KOPT-K1 (cell line): ENCODE data around the gene MYO5B.

Experiments used
- H3K27ac ChIP-seq: fragments of 200-600 bp; sonication (generic); 2 replicates; pipeline ENCODE4 v1.5.1; 2016; ENCODE audit warnings: antibody characterized with exemption, mild to moderate bottlenecking, low read depth, low read length; ENCODE audit not compliant: poor library complexity, severe bottlenecking
- H3K36me3 ChIP-seq: fragments of 200-600 bp; sonication (generic); 2 replicates; pipeline ENCODE4 v1.5.1; 2017; ENCODE audit warnings: antibody characterized with exemption, mild to moderate bottlenecking, low read length, moderate library complexity; ENCODE audit not compliant: insufficient read depth
- H3K9me3 ChIP-seq: fragments of 200-600 bp; sonication (generic); 2 replicates; pipeline ENCODE4 v1.5.1; 2017; ENCODE audit warnings: antibody characterized with exemption, low read length, mild to moderate bottlenecking; ENCODE audit not compliant: insufficient read depth, poor library complexity, severe bottlenecking

Gene MYO5B

DNA sequence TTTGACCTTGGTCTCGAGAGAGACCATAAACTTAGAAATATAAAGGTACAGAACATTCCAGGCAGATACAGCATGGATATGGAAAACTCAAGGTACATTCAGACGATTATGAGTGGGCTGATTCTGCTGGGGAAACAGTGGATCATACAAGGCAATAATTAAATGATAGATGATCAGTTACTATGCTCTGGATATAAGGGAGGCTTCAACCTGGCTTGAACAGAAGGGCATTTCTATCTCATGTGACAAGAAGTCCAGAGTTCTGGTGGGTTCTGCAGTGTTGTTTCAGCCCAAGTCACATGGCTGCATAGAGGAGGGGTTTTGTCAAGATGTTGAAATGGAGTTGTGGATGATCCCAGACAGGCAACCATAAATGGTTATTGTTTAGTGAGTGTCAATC is 23.5 kb downstream of the MYO5B start:
- Histone ChIP-seq H3K36me3 (no peaks in the 10 kb centered on the region), H3K27ac (no peak overlapping the region), H3K9me3 (no peaks in the 10 kb centered on the region)

DNA sequence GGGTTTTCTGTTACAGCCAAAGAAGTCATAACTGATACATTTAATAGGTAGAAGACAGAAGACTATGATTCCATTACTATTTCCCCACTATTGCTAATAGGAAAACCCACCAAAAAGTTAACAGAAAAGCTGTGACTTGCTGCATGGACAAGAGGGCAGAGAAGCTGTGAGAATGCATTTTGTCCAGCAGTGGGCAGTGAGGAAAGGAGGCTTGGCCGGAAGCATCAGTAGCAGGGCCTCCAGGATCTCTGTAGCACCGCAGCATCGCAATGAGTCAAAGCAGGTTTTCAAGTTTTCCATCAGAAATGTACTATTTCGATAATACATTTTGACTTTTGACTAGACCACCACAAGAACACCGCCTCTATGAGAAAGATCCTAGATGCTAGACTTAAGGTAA is 24.9 kb downstream of the MYO5B start:
- Histone ChIP-seq H3K27ac (no peak overlapping the region), H3K36me3 (no peaks in the 10 kb centered on the region), H3K9me3 (no peaks in the 10 kb centered on the region)

DNA sequence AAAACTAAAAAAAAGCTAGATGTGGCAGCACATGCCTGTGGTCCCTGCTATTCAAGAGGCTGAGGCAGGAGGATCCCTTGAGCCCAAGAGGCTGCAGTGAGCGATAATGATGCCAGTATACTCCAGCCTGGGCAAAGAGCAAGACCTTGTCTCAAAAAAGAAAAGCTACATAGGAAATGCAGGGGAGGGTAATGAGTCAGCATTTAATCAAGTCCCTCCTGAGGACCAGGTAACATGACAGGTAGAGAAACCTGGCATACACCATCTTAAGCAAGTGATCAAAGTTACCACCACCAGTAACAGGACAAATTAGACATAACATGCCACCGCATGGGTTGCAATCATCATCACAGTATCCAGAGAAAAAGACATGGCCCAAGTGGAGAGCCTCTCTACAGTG is 25.8 kb downstream of the MYO5B start:
- H3K36me3 ChIP-seq, result no peaks in the 10 kb centered on the region
- H3K9me3 ChIP-seq, result no peaks in the 10 kb centered on the region
- no peak overlapping the region for H3K27ac ChIP-seq

DNA sequence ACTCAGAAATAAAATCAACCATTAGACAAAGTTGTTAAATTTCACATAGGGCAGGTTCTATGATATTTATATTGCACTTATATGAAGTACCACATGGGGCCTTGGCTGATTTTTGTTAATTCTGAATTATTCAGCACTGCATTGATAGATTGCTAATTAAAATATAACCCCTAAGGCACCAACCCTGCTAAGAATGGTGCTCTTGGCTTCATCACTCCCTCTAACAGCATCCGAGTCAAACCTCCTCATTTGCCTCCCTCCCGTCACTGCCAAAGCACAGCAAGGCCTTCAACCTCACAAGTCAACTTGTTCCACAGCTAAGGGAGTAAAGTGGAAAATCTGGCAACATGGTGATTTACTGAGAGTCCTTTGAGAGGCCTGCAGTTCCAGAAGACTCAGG is 27.0 kb downstream of the MYO5B start:
- H3K9me3 ChIP-seq, result no peaks in the 10 kb centered on the region
- no peak overlapping the region for H3K27ac ChIP-seq

DNA sequence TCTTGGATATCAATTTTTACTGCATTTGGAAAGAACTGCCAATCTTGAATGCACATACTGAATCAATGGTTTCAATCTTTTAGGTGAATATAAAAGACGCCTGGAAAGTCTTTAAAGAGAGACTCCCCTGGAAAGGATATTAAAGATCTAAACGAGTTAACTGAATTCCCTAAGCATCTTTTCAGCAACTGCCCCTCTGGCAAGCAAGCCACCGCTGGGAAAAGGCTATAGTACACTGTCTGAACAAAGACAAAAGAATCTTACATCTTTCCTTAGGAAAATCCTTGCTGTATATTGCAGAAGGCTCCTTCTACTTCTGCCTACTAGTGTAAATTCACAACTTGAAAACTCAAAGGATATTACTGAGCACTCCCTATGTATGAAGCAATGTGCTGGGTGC is 28.0 kb downstream of the MYO5B start:
- H3K27ac ChIP-seq, result no peak overlapping the region

More for the DNA sequence above, 27.0 kb downstream of the MYO5B start:
- H3K36me3 ChIP-seq, result no peaks in the 10 kb centered on the region

DNA sequence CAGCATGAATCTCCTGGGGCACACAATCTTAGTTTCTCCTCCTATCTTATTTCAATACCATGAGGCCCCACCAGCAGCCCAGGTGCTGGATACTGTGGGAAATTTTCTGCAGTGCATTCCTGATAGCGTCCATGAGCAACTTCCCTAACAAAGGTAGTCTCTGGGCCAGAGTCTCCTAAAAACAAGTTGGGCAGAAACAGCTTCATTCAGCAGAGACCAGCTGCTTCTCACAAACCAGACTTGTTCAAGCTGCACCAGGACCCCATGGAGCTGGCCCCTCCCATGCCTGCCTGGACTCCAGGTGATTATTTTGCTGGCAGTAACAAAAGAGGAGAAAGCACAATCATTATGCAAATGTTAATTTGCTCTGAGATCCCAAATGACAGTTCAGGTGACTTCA is 31.4 kb downstream of the MYO5B start:
- Histone ChIP-seq H3K36me3 (no peaks in the 10 kb centered on the region), H3K27ac (no peak overlapping the region), H3K9me3 (no peaks in the 10 kb centered on the region)

More for the DNA sequence above, 28.0 kb downstream of the MYO5B start:
- Histone ChIP-seq H3K36me3 (no peaks in the 10 kb centered on the region), H3K9me3 (no peaks in the 10 kb centered on the region)

DNA sequence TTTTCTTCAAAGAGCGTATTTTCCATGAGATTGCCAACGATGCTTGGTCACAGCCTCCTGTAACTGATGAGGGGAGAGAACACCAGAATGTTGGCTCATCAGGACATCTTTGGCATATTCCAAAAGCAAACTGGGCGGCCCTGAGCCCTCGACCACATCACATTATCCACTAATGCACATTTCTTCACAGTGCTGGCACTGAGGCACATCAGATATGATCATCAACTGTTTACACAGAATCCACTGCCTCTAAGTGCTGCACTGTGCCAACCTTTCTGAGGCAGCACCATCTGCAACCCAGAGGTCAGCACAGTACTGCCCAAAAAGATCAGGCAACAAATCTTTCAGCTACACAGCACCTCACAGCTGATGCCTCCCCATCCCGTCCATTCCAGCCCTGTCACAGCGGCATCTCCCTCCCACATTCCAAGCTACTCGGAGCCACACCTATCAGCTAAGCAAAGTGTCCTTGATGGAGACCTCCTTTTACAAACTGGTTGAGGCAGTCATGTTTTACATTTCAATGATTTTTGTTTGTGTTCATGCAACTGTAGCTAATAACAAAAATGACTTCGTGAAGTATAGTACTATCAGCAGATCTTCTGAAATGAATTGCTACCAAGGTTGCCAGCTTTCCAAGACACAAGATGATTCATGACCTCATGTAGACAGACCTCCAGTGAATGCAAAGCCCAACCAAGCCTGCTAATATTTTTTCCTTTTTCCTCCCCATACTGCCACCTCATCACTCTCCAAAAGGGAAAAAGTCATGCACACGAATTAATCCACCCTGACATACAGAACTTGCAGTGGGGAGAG is 32.3 kb downstream of the MYO5B start:
- no peak overlapping the region for H3K27ac ChIP-seq
- no peaks in the 10 kb centered on the region for H3K9me3 ChIP-seq
- H3K36me3 ChIP-seq, result no peaks in the 10 kb centered on the region

DNA sequence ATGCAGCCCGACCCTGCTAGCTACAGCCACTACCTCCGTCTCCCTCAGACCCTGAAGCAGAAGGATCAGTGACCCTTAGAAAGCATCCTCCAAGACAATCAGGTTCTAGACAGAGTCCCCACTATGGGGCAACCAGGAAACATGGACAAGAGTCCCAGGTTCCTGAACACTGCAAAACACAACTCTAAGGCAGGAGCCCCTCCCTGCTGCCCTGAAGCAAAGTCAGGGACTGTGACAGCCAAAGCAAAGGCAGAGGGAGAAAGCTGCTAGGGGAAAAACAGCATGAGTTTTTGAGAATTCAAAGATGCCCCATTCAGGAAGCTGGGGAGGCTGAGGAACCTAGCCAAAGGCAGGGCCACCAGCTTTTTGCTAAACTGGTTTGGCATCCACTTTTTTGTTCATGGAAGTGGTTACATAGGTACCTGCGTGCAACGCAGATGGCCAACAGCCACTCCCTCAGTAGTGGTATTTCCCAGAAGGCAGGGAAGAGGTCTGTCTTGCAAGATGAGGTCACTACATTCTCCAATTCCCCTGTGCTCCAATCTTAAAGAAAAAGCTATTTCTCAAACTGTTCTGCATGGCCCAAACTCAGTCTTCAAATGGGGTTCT is 33.2 kb downstream of the MYO5B start:
- Histone ChIP-seq H3K9me3 (no peaks in the 10 kb centered on the region), H3K36me3 (no peaks in the 10 kb centered on the region), H3K27ac (no peak overlapping the region)

DNA sequence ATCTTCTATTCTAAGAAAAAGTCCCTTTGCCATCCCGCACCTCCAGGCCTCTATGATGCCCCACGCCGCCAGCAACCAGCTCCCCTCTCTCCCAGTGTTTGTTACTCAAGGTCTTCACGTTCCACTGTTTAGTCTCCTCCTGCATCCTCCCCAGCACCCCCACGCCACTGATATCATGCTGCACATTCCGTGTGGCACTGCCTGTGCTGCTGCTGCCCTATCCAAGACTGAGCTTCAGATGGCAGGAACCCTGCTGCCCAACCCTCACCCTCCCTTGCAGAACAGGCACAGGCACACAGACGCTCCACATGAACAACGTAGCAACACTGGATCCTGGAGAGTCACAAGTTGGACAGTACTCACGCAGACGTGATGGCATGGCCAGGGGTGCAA is 35.3 kb downstream of the MYO5B start:
- no peaks in the 10 kb centered on the region for H3K9me3 ChIP-seq
- no peak overlapping the region for H3K27ac ChIP-seq
- no peaks in the 10 kb centered on the region for H3K36me3 ChIP-seq

DNA sequence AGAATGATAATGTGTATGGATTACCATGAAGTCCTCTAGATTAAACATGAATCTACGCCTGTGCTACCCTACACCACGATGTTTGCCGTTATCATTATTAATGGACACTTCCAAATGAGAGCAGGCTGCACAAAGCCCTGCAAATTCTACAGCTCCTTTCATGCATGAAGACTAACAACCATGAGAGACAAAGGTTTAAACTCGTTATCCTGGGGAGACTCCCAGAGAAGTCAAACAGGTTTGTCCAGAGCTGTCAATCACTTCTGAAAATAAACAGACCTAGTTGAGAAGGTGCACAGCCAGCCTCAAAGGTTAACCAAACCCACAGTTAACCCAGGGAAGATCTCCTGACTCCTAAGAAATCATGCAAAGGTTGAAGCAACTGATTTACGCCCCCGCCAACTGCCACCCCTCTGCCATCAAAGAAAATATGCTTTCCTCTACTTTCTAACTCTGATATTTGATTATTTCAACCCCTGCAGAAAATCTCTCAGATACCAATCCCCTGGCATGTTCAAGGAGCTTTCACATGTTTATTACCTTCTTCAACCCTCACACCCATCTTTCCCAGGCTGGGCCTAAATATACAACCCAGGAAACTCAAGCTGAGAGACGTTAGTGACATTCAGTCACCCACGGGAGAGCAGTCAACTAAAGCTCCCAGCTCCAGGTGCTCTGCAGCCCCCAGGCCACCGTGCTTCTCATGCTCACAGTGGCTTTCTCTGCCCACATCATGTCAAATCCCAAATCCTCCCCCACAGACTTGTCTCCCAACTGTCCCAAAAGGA is 35.9 kb downstream of the MYO5B start:
- H3K36me3 ChIP-seq, result no peaks in the 10 kb centered on the region
- H3K9me3 ChIP-seq, result no peaks in the 10 kb centered on the region
- H3K27ac ChIP-seq, result no peak overlapping the region

DNA sequence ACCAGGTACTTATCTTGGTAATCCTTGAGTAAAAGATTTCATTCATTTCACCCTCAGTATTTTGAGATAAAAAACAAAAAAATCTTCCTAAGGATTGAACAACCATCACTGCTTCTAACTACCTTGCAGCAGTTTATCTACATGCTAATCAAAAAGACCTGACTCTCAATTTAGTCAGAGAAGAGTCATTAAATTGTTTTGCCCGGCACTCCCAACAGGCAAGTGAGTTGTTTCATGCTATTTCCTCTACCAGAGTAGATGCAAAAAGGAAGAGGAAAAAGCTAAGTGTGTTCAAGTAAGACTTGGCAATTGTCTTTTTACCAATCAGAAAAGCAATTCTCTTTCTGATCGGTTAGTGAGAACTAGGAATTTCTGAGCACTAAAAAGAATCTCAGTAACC is 39.5 kb downstream of the MYO5B start:
- H3K36me3 ChIP-seq, result no peaks in the 10 kb centered on the region
- no peaks in the 10 kb centered on the region for H3K9me3 ChIP-seq
- no peak overlapping the region for H3K27ac ChIP-seq

DNA sequence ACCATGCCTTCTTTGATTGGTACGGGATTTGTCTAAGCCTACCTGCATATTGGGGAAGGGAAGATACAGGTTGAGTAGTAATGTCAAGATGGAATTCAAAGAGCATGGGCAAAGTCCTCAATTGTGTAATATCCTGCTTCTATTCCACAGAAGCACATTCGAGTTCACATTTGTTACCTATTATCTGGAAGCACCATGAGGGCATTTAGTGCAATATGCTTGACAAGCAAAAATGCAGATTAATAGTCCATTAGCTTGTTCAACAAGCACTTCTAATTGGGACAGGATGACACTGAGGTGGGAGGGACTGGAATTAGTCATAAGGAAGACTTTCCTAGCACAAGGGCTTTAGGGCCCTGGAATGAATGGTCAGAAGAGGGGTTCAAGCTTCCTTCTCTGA is 40.5 kb downstream of the MYO5B start:
- Histone ChIP-seq H3K9me3 (no peaks in the 10 kb centered on the region), H3K27ac (no peak overlapping the region), H3K36me3 (no peaks in the 10 kb centered on the region)

DNA sequence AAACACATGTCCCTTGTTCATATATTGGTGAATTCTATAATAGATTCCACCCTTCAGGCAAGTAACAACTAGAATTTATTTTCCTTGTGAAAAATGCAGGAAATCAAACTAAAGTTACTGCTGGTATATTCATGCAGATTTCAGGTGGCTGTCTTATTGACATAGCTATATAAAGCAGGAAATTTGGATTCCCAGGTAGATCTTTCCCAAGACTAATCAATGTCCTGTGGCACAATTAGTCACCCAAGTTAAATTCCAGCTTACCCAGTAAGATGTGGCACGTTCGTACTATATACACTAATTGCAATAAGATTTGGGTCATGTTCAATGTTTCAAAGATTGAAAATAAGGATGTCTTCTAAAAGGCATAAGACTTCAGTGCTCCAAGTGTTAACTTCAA is 42.0 kb downstream of the MYO5B start:
- H3K9me3 ChIP-seq, result no peaks in the 10 kb centered on the region
- H3K36me3 ChIP-seq, result no peaks in the 10 kb centered on the region
- no peak overlapping the region for H3K27ac ChIP-seq

DNA sequence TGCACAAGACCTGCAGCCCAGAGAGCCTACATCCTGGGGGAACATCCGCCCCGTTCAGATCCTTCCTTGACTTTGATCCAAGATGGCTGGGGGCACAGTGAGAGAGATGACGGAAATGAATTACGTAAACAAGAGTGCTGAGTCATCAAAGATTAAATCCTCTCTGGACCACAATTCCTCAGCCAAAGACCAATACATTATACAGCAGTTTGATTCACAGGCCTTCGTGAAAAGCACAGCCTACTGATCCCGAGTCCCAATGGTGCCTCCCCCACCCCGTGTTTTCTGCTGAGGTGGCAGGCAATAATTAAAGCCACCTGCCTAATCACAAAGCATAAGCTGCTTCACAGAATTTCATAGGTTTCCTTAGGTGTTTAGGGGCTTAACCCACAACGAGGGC is 43.0 kb downstream of the MYO5B start:
- no peak overlapping the region for H3K27ac ChIP-seq
- H3K9me3 ChIP-seq, result no peaks in the 10 kb centered on the region
- no peaks in the 10 kb centered on the region for H3K36me3 ChIP-seq

DNA sequence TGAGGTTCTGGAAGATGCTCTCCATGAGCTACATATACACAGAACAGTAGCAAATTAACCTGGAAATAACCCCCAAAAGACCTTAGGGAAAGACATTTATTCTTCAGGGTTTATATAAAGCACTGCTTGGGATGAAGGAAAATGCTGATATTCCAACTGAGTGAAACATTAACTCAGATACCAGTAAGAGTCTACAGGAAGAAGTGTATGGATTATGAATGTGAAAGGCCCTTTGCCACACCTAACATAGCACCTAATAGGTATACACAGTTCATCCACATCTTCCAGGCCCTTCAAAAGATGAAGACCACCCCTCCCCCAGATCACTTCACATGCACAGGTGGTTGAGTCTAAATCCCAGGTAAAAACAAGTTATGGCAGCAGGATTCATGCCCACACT is 50.4 kb downstream of the MYO5B start:
- Histone ChIP-seq H3K9me3 (no peaks in the 10 kb centered on the region), H3K27ac (no peak overlapping the region), H3K36me3 (no peaks in the 10 kb centered on the region)
